ENCODE measurements around the gene UCN3.

The UCN3 gene

DNA sequence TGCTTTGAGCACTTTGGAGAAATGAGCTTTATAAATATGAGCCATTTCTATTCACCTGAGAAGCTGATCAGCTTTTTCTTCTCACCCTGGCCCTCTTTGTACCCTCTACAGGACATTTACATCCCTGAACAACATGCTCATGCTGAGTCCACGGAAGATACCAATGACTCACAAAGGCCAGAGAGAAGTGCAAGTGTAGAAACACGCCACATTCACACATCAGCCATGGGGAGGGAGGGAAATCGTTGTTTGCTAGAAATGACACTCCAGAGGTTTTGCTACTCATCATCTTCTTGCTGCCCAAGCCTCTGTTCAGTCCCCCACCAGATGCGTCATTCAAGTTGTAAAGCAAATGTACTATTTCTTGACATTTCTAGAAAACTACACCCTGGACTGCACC, 2.8 kb upstream of the UCN3 start:
- DNase-seq (ENCODE audit: low read depth in 2 of 2): no peak
- no peak overlapping the region for H3K4me3 ChIP-seq (replicated peaks in 1 of 2; ENCODE audit: low read depth in 2 of 2, low read length in 2 of 2)
- TF ChIP-seq, protein P1, sequence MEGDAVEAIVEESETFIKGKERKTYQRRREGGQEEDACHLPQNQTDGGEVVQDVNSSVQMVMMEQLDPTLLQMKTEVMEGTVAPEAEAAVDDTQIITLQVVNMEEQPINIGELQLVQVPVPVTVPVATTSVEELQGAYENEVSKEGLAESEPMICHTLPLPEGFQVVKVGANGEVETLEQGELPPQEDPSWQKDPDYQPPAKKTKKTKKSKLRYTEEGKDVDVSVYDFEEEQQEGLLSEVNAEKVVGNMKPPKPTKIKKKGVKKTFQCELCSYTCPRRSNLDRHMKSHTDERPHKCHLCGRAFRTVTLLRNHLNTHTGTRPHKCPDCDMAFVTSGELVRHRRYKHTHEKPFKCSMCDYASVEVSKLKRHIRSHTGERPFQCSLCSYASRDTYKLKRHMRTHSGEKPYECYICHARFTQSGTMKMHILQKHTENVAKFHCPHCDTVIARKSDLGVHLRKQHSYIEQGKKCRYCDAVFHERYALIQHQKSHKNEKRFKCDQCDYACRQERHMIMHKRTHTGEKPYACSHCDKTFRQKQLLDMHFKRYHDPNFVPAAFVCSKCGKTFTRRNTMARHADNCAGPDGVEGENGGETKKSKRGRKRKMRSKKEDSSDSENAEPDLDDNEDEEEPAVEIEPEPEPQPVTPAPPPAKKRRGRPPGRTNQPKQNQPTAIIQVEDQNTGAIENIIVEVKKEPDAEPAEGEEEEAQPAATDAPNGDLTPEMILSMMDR (IDR thresholded peaks at IDR 0.05; ENCODE audit: low read depth, low read length): no peak

DNA sequence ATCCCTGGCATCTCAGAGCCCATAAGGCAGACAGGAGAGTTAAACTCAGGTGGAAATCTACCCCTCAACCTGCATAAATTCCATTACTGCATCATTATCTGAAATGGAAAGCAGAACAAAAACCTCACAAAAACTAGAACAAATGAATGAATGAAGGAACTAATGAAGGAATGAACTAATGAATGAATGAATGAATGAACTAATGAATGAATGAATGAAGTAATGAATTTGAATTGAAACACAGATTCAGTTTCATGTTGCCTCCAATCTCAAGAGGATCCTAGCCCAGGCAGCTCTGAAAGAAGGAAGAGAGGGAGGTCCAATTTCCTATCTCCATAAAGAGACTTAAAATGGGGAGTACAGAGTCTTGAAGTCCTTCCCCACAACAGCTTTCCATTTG, 1.9 kb upstream of the UCN3 start:
- DNase-seq (ENCODE audit: low read depth in 2 of 2): no peak
- H3K4me3 ChIP-seq (replicated peaks in 1 of 2; ENCODE audit: low read depth in 2 of 2, low read length in 2 of 2): no peak overlapping the region
- TF ChIP-seq, protein P1 (IDR thresholded peaks at IDR 0.05; ENCODE audit: low read depth, low read length): no peak

DNA sequence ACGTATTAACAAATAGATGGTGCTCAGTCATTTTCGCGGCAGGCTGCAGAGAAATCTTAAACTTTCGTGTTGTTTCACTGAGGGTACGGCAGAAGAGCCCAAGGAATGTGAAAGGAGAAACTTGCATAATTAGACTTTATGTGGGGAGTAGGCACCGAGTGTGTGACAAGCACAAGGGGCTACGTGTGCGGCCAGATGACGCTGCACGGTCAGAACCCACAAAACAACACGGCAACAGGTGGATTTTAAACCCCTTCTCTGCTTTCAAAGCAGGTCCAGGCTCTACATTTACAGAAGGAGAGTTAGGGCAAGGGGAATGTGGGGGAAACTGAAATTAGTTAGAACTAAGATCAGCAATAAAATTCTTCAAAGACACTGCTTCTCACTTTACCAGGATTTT, 392 bp upstream of the UCN3 start:
- DNase-seq (ENCODE audit: low read depth in 2 of 2): no peak
- TF ChIP-seq, protein P1 (IDR thresholded peaks at IDR 0.05; ENCODE audit: low read depth, low read length): no peak
- H3K4me3 ChIP-seq (replicated peaks in 1 of 2; ENCODE audit: low read depth in 2 of 2, low read length in 2 of 2): no peak overlapping the region

DNA sequence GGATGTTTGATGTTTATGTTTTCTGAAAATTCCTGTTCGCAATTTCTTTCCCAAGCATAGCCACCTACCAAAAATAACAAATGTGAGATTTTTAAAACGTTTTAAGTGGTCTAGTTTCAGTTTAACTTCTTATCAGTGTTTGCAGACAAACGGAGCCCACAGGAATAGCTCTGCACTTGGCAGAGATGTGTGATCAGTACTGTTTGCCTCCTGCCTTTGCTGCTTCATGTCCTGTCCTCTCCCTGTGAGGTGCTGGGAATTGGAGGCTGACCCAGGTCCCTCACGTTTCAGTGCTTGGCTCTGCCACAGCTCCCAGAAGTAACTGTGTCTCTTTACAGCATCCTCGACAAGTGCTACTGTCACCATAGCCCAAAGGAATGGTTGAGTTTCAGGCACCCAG, 1.2 kb downstream of the UCN3 start:
- no peak overlapping the region for H3K4me3 ChIP-seq (replicated peaks in 1 of 2; ENCODE audit: low read depth in 2 of 2, low read length in 2 of 2)
- no peak for DNase-seq (ENCODE audit: low read depth in 2 of 2)
- TF ChIP-seq, protein P1 (IDR thresholded peaks at IDR 0.05; ENCODE audit: low read depth, low read length): no peak

DNA sequence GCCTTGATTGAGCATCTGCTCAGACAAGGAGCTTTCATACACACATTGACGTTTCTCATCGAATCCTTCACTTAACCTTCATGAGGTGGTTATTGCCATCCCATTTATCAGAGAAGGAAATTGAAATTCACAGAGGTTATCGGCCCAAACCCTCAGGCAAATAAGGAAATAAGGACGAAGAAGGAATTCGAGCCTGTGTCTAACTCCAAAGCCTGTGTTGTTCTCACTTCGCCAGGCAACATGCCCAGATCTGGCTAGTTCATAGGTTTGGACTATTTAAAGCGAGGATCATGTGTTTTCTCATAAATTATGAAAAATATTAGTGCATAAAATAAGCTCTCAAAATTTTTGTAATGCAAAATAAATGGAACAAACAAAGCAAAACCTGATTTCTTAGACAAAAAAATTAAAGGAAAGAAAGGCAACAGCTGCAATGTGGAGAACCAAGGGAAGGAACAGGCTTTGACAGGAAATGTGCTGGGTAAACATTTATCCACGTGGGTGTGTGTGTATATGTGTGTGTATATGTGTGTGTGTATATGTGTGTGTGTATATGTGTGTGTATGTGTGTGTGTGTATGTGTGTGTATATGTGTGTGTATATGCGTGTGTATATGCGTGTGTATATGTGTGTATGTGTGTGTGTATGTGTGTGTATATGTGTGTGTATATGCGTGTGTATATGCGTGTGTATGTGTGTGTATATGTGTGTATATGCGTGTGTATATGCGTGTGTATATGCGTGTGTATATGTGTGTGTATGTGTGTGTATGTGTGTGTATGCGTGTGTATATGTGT, 4.8 kb downstream of the UCN3 start:
- no peak overlapping the region for H3K4me3 ChIP-seq (replicated peaks in 1 of 2; ENCODE audit: low read depth in 2 of 2, low read length in 2 of 2)
- no peak for DNase-seq (ENCODE audit: low read depth in 2 of 2)
- TF ChIP-seq, protein P1 (IDR thresholded peaks at IDR 0.05; ENCODE audit: low read depth, low read length): no peak

DNA sequence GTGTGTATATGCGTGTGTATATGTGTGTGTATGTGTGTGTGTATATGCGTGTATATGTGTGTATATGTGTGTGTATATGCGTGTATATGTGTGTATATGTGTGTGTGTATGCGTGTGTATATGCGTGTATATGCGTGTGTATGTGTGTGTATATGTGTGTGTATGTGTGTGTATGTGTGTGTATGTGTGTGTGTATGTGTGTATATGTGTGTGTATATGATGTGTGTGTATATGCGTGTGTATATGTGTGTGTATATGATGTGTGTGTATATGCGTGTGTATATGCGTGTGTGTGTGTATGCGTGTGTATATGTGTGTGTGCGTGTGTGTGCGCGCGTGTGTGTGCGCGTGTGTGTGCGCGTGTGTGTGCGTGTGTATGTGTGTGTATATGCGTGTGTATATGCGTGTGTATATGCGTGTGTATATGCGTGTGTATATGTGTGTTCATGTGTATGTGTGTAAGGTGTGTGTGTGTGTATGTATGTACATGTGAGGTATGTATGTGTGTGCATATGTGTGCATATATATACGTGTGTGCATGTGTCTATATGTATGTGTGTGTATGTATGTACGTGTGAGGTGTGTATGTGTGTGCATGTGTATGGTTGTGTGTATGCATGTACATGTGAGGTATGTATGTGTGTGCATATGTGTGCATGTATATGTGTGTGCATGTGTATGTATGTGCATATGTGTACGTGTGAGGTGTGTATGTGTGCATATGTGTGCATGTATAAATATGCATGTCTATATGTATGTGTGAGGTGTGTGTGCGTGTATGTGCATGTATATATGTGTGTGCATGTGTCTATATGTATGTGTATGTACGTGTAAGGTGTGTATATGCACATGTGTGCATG, 6.0 kb downstream of the UCN3 start:
- H3K4me3 ChIP-seq (replicated peaks in 1 of 2; ENCODE audit: low read depth in 2 of 2, low read length in 2 of 2): no peak overlapping the region
- TF ChIP-seq, protein P1 (IDR thresholded peaks at IDR 0.05; ENCODE audit: low read depth, low read length): no peak
- DNase-seq (ENCODE audit: low read depth in 2 of 2): no peak

Measured in cardiac fibroblast (primary cell).